Heart left ventricle (tissue), 16 donors: ENCODE results near the gene ARPIN. TPM values are rescaled to one million over a fixed set of nuclear protein-coding genes. Genes with fewer than 3 reads are reported as not detected.
"Not testable (repeated sequence)": the region's sequence is repeated elsewhere in the genome, so short reads cannot be mapped to it uniquely, and the experiment has no call there.

ENCODE experiments used
- ATAC-seq, 4 donors: fragments of 200-7000 bp; cut with Tn5 transposase; one replicate each; pipeline ENCODE4 v1.9.1; 2020 to 2022; ENCODE audit warnings: moderate library complexity in 4 of 4, mild to moderate bottlenecking in 3 of 4, moderate number of reproducible peaks in 1 of 4
- DNase-seq, 5 donors: peaks; one replicate each; pipeline ENCODE4 v3.0.0-alpha.2; 2020
- H3K27ac ChIP-seq, 12 donors: fragments of 200-600 bp; sonication (generic) in 4 of 12; one replicate each; pipeline versions ENCODE4 v1.5.0 to v1.8.0; 2016 to 2022; ENCODE audit warnings: mild to moderate bottlenecking in 2 of 12
- H3K27me3 ChIP-seq, 9 donors: fragments of 200-600 bp; sonication (generic) in 2 of 9; one replicate each; pipeline versions ENCODE4 v1.5.1 to v1.8.0; 2016 to 2022; ENCODE audit warnings: mild to moderate bottlenecking in 3 of 9
- H3K36me3 ChIP-seq, 9 donors: fragments of 200-600 bp; sonication (generic) in 2 of 9; one replicate each; pipeline versions ENCODE4 v1.5.0 to v1.8.0; 2018 to 2022; ENCODE audit warnings: mild to moderate bottlenecking in 2 of 9
- H3K4me1 ChIP-seq, 12 donors: fragments of 200-600 bp; sonication (generic) in 4 of 12; one replicate each; pipeline versions ENCODE4 v1.5.0 to v1.8.0; 2016 to 2022; ENCODE audit warnings: mild to moderate bottlenecking in 3 of 12
- H3K4me3 ChIP-seq, 12 donors: fragments of 200-600 bp; sonication (generic) in 4 of 12; one replicate each; pipeline versions ENCODE4 v1.5.0 to v1.8.0; 2017 to 2022; ENCODE audit warnings: mild to moderate bottlenecking in 9 of 12, moderate library complexity in 4 of 12
- H3K9me3 ChIP-seq, 12 donors: fragments of 200-600 bp; sonication (generic) in 4 of 12; one replicate each; pipeline versions ENCODE4 v1.5.0 to v1.8.0; 2016 to 2022; ENCODE audit warnings: mild to moderate bottlenecking in 1 of 12
- CTCF ChIP-seq, 12 donors: fragments of 200-600 bp; sonication (generic) in 4 of 12; IDR thresholded peaks; one replicate each; pipeline versions ENCODE4 v1.5.0 to v1.8.0; 2018 to 2022; ENCODE audit warnings: antibody characterized with exemption in 12 of 12, mild to moderate bottlenecking in 5 of 12
- POLR2A ChIP-seq, 2 donors: fragments of 450-650 bp; IDR thresholded peaks; one replicate each; pipeline ENCODE4 v1.6.1; 2017; ENCODE audit warnings: antibody characterized with exemption in 2 of 2, mild to moderate bottlenecking in 2 of 2, moderate library complexity in 2 of 2
- WGBS, 4 donors: extraction: QIAGEN DNeasy Blood & Tissue Kit in 2 of 4; methylation state at CpG; one replicate each; pipeline versions ENCODE4 v1.1.5 to v1.1.7; 2013 to 2018; 5-methylcytosine and 5-hydroxymethylcytosine counted together
- intact Hi-C, 10 donors: fragments of 100-400 bp; cut with DNase I; formaldehyde crosslinking; loops; one replicate each; pipeline versions ENCODE4 v1.11.1 to v1.14.2; 2022
- polyA plus RNA-seq, 2 donors: library from polyadenylated mRNA; stranded (reverse); fragments of 200-250 nt; gene quantifications; one replicate each; pipeline ENCODE4 v1.2.3, GENCODE V29; 2013
- total RNA-seq, 9 donors: library from RNA; depleted of rRNA in 2 of 9; stranded (reverse); fragments of >200 nt in 2 of 9; fragmentation: NEBNext Ultra II Directional in 3 of 9; extraction: Animal tissue kit (Norgen Biotek cat#: 25700) in 3 of 9; gene quantifications; one replicate each; pipeline versions ENCODE4 v1.1.0 to v1.2.4, GENCODE V29; 2016 to 2023
- donor health status: ischemic (EF 13 %, LVEDD 7.1; RV severe dilation, severe dysfunction).
- donor health status: healthy with polysubstance abuse.
- donor health status: DM: no; HTN: yes; CAD: no.
- donor health status: DM: no; HTN: no; CAD: no.
- donor health status: ischemic (EF 25% LVEDD 6.9; RV normal size, moderate dysfunction).
- donor health status: ischemic (EF 25% LVEDD 5.7; RV mildly dilated, moderate dysfunction).
- donor health status: healthy.
- donor health status: DM: yes; HTN: yes; CAD: no.
- donor health status: ischemic (EF 35%, LVEDD 5.7; RV mildly dilated, moderate dysfunction).
- donor health status: nonischemic (EF 11% LVEDD 7.7; RV severe dilation, severe dysfunction).
- donor health status: DM: yes; HTN: yes; CAD: no.
- donor health status: PGD.
- donor health status: ischemic (EF 29% LVEDD 5.4; RV normal size, mild dysfunction).
- donor health status: nonischemic (EF 23%, LVEDD 6.1; RV moderate dilation, normal function).

Gene ARPIN
- total and polyA plus RNA-seq, 11 donors: 7.3 to 15.3 (median 11.5) TPM

GRCh38 chr15:89893696-89894447, 18.9 kb downstream of the ARPIN start, which contains the start of gene AP3S2:
Gene AP3S2 (minus strand): TSS chr15:89893994. CDS start chr15:89893949, 45 bp downstream.
- Histone ChIP-seq H3K27ac (peak within 1 kb of the TSS; percentile 42 to 98 (median 92)), H3K4me1 (peaks cover 0 to 30% (median 13%) of the 10 kb centered on the region in 12 donors), H3K4me3 (peak within 1 kb of the TSS; percentile 55 to 100 (median 91)), H3K9me3 (no peaks in the 10 kb centered on the region), H3K36me3 (peaks cover 0 to 8% (median 2%) of the 10 kb centered on the region in 9 donors), H3K27me3 (no peaks in the 10 kb centered on the region)
- intact Hi-C loops: loop anchor here in 6 of 10 donors (2.0 to 10.0 kb wide), 6 partner anchors 108 to 339 kb away; partner anchors contain the start of genes ZNF710 (in 3 of the 6) and CIB1 (in 1 of the 6)
- TF ChIP-seq POLR2A (IDR thresholded peaks at IDR 0.05) (peak in 1 of 2 donors; percentile 61), CTCF (IDR thresholded peaks at IDR 0.05) (peak in 1 of 12 donors; percentile 7)
- ATAC-seq (peak; percentile 98 to 99 (median 99)), DNase-seq (peak; percentile 90 to 94 (median 93))
- WGBS, 4 donors: 0% methylated on average over 31 to 62 of the region's 62 CpGs

- H3K4me1 ChIP-seq: peaks cover 0 to 27% (median 14%) of the 10 kb centered on the region in 12 donors
- no peak for DNase-seq
- 25 to 31% (median 27%) methylated on average over 6 of the region's 6 CpGs for WGBS, 4 donors
- H3K9me3 ChIP-seq: no peaks in the 10 kb centered on the region
- no peak for TF ChIP-seq POLR2A (IDR thresholded peaks at IDR 0.05)
- no peak for TF ChIP-seq CTCF (IDR thresholded peaks at IDR 0.05)
- no peaks in the 10 kb centered on the region for H3K27me3 ChIP-seq
- peak overlapping the region; percentile 42 to 98 (median 92) for H3K27ac ChIP-seq
- H3K36me3 ChIP-seq: peaks cover 0 to 17% (median 10%) of the 10 kb centered on the region in 9 donors
- peak overlapping the region; percentile 55 to 100 (median 91) for H3K4me3 ChIP-seq
- intact Hi-C loops: loop anchor here in 6 of 10 donors (2.0 to 10.0 kb wide), 5 partner anchors 109 to 179 kb away; partner anchors contain the start of gene ZNF710 (in 3 of the 6)
- no peak for ATAC-seq
Measured at GRCh38 chr15:89893027-89893426, 19.7 kb downstream of the ARPIN start.

GRCh38 chr15:89888214-89888804, 24.4 kb downstream of the ARPIN start:
- Histone ChIP-seq H3K27ac (no peak overlapping the region), H3K36me3 (peaks cover 4 to 64% (median 58%) of the 10 kb centered on the region in 9 donors), H3K4me1 (peaks cover 0 to 24% (median 11%) of the 10 kb centered on the region in 12 donors), H3K27me3 (no peaks in the 10 kb centered on the region), H3K4me3 (no peak overlapping the region), H3K9me3 (no peaks in the 10 kb centered on the region)
- TF ChIP-seq CTCF (IDR thresholded peaks at IDR 0.05) (peak in 8 of 12 donors; percentile 6 to 36 (median 20)), POLR2A (IDR thresholded peaks at IDR 0.05) (no peak)
- DNase-seq (no peak), ATAC-seq (no peak)
- intact Hi-C loops: no loop called here
- 60 to 69% (median 65%) methylated on average over 4 of the region's 4 CpGs for WGBS, 4 donors

- TF ChIP-seq CTCF (IDR thresholded peaks at IDR 0.05) (no peak), POLR2A (IDR thresholded peaks at IDR 0.05) (no peak)
- H3K27ac ChIP-seq: no peak overlapping the region
- ATAC-seq: no peak
Measured at GRCh38 chr15:89885611-89886010, 27.1 kb downstream of the ARPIN start.

GRCh38 chr15:89885179-89885578, 27.6 kb downstream of the ARPIN start:
- DNase-seq, H3K4me1 ChIP-seq, H3K27ac ChIP-seq, ATAC-seq, H3K27me3 ChIP-seq, intact Hi-C loops, H3K4me3 ChIP-seq, H3K9me3 ChIP-seq: not testable (repeated sequence)
- peaks cover 4 to 93% (median 88%) of the 10 kb centered on the region in 9 donors for H3K36me3 ChIP-seq
- 61 to 85% (median 63%) methylated on average over 3 of the region's 3 CpGs for WGBS, 4 donors

More at GRCh38 chr15:89885611-89886010, 27.1 kb downstream of the ARPIN start:
- intact Hi-C loops: no loop called here
- Histone ChIP-seq H3K36me3 (peaks cover 4 to 88% (median 83%) of the 10 kb centered on the region in 9 donors), H3K4me3 (no peak overlapping the region), H3K9me3 (no peaks in the 10 kb centered on the region), H3K27me3 (no peaks in the 10 kb centered on the region), H3K4me1 (peaks cover 0 to 4% (median 0%) of the 10 kb centered on the region in 12 donors)
- no peak for DNase-seq
- WGBS, 4 donors: 93 to 98% (median 97%) methylated on average over 2 of the region's 2 CpGs
